ENCODE data around the gene SATL1. TPM values are rescaled to one million over a fixed set of nuclear protein-coding genes. Genes with fewer than 3 reads are reported as not detected.

The SATL1 gene
- total and polyA plus RNA-seq, 4 donors: 0.05 TPM; not detected in 3

DNA sequence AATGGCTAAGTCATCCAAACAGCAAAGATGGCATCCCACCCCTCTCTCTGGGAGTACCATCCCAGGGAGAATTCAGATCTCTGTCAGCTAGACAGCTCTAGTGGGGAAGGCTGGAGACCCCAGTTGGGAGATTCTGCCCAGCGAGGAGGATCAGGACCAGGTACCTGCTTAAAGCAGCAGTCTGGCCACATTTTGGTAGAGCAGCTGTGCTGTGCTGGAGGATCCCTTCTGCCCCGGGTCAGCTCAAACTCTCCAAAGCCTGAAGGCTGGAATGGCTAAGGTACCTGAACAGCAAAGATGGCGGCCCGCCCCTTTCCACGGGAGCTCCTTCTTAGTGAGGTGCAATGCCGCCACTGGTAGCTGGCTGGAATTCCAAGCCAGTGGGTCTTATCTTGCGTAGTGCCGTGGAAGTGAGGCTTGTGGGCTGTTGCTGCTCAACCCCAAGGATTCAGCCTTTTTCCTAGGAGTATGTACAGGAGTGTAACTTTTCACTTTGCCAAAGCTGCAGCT, 40.1 kb downstream of the SATL1 start:
- H3K27ac ChIP-seq (ENCODE audit: low read depth in 1 of 2, low read length in 2 of 2): no peak overlapping the region
- H3K9me3 ChIP-seq (ENCODE audit: control insufficient read depth in 4 of 4, low read length in 3 of 4): no peaks in the 10 kb centered on the region
- 95% methylated on average over 8 of the region's 8 CpGs for WGBS
- no peaks in the 10 kb centered on the region for H3K27me3 ChIP-seq (ENCODE audit: control insufficient read depth in 4 of 4, insufficient read depth in 4 of 4, low read length in 3 of 4)
- H3K4me3 ChIP-seq (ENCODE audit: low read depth in 1 of 3, low read length in 3 of 3): no peak overlapping the region
- H3K36me3 ChIP-seq (ENCODE audit: control insufficient read depth in 4 of 4, insufficient read depth in 3 of 4, low read depth in 1 of 4, low read length in 3 of 4): no peaks in the 10 kb centered on the region
- H3K9ac ChIP-seq (ENCODE audit: low read depth in 1 of 2, low read length in 2 of 2): no peak overlapping the region
- no peak for TF ChIP-seq GABPA (IDR thresholded peaks at IDR 0.05 in 1 of 2, conservative IDR thresholded peaks at IDR 0.05 in 1 of 2)
- TF ChIP-seq, protein P1, sequence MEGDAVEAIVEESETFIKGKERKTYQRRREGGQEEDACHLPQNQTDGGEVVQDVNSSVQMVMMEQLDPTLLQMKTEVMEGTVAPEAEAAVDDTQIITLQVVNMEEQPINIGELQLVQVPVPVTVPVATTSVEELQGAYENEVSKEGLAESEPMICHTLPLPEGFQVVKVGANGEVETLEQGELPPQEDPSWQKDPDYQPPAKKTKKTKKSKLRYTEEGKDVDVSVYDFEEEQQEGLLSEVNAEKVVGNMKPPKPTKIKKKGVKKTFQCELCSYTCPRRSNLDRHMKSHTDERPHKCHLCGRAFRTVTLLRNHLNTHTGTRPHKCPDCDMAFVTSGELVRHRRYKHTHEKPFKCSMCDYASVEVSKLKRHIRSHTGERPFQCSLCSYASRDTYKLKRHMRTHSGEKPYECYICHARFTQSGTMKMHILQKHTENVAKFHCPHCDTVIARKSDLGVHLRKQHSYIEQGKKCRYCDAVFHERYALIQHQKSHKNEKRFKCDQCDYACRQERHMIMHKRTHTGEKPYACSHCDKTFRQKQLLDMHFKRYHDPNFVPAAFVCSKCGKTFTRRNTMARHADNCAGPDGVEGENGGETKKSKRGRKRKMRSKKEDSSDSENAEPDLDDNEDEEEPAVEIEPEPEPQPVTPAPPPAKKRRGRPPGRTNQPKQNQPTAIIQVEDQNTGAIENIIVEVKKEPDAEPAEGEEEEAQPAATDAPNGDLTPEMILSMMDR (IDR thresholded peaks at IDR 0.05; ENCODE audit: low read depth, low read length, missing input control): no peak
- TF ChIP-seq, protein P2, sequence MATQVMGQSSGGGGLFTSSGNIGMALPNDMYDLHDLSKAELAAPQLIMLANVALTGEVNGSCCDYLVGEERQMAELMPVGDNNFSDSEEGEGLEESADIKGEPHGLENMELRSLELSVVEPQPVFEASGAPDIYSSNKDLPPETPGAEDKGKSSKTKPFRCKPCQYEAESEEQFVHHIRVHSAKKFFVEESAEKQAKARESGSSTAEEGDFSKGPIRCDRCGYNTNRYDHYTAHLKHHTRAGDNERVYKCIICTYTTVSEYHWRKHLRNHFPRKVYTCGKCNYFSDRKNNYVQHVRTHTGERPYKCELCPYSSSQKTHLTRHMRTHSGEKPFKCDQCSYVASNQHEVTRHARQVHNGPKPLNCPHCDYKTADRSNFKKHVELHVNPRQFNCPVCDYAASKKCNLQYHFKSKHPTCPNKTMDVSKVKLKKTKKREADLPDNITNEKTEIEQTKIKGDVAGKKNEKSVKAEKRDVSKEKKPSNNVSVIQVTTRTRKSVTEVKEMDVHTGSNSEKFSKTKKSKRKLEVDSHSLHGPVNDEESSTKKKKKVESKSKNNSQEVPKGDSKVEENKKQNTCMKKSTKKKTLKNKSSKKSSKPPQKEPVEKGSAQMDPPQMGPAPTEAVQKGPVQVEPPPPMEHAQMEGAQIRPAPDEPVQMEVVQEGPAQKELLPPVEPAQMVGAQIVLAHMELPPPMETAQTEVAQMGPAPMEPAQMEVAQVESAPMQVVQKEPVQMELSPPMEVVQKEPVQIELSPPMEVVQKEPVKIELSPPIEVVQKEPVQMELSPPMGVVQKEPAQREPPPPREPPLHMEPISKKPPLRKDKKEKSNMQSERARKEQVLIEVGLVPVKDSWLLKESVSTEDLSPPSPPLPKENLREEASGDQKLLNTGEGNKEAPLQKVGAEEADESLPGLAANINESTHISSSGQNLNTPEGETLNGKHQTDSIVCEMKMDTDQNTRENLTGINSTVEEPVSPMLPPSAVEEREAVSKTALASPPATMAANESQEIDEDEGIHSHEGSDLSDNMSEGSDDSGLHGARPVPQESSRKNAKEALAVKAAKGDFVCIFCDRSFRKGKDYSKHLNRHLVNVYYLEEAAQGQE (IDR thresholded peaks at IDR 0.05): no peak
- TF ChIP-seq, protein P3, sequence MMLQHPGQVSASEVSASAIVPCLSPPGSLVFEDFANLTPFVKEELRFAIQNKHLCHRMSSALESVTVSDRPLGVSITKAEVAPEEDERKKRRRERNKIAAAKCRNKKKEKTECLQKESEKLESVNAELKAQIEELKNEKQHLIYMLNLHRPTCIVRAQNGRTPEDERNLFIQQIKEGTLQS (IDR thresholded peaks at IDR 0.05): no peak
- no peak for TF ChIP-seq HNF4G (IDR thresholded peaks at IDR 0.05)
- no peak for TF ChIP-seq EGR1 (IDR thresholded peaks at IDR 0.05; ENCODE audit: low read depth in 2 of 2)
- TF ChIP-seq JUND (IDR thresholded peaks at IDR 0.05): no peak
- TF ChIP-seq FOXA1 (IDR thresholded peaks at IDR 0.05): no peak
- no peak for TF ChIP-seq NR2F2 (IDR thresholded peaks at IDR 0.05)
- no peak for TF ChIP-seq MAX (IDR thresholded peaks at IDR 0.05)
- no peak for TF ChIP-seq YY1 (IDR thresholded peaks at IDR 0.05)
- no peak for TF ChIP-seq RXRA (IDR thresholded peaks at IDR 0.05)
- no peak for TF ChIP-seq HNF4A (conservative IDR thresholded peaks at IDR 0.05)
- no peak for TF ChIP-seq SP1 (IDR thresholded peaks at IDR 0.05)
- TF ChIP-seq, protein P4, sequence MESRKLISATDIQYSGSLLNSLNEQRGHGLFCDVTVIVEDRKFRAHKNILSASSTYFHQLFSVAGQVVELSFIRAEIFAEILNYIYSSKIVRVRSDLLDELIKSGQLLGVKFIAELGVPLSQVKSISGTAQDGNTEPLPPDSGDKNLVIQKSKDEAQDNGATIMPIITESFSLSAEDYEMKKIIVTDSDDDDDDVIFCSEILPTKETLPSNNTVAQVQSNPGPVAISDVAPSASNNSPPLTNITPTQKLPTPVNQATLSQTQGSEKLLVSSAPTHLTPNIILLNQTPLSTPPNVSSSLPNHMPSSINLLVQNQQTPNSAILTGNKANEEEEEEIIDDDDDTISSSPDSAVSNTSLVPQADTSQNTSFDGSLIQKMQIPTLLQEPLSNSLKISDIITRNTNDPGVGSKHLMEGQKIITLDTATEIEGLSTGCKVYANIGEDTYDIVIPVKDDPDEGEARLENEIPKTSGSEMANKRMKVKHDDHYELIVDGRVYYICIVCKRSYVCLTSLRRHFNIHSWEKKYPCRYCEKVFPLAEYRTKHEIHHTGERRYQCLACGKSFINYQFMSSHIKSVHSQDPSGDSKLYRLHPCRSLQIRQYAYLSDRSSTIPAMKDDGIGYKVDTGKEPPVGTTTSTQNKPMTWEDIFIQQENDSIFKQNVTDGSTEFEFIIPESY (IDR thresholded peaks at IDR 0.05): no peak
- TF ChIP-seq FOXA2 (IDR thresholded peaks at IDR 0.05): no peak
- TF ChIP-seq RAD21 (IDR thresholded peaks at IDR 0.05): no peak
- no peak for TF ChIP-seq TAF1 (conservative IDR thresholded peaks at IDR 0.05)
- no peaks in the 10 kb centered on the region for H3K4me1 ChIP-seq (ENCODE audit: control insufficient read depth in 4 of 4, insufficient read depth in 4 of 4, low read length in 3 of 4)
- no peak for DNase-seq (ENCODE audit: low spot score)

Measured in liver (tissue), 9 donors.